H1 (cell line): ENCODE measurements around the gene ATP2C1. TPM values are rescaled to one million over a fixed set of nuclear protein-coding genes. Genes with fewer than 3 reads are reported as not detected.

Source experiments
- CTCF ChIA-PET: fragments of 300-600 bp; sonication (Branson Sonifier 250); formaldehyde crosslinking; loops from one replicate; lab custom pipeline; 2021; ENCODE audit not compliant: partially characterized antibody; lab: Charles Lee
- POLR2A ChIA-PET: fragments of 300-600 bp; sonication (Branson Sonifier 250); formaldehyde crosslinking; loops from one replicate; lab custom pipeline; 2021; ENCODE audit warnings: inconsistent platforms; ENCODE audit not compliant: partially characterized antibody; lab: Charles Lee
- DNase-seq, 2 experiments: peaks; one replicate each; pipeline versions ENCODE4 v3.0.0 to v3.0.0-alpha.2; 2010 to 2022; ENCODE audit warnings: low spot score in 2 of 2, low read depth in 1 of 2, mixed read lengths in 1 of 2
- FAIRE-seq: peaks from 2 replicates; lab custom pipeline; 2011; peaks lifted over from hg19 to GRCh38; lab: Jason Lieb, UNC
- H2AFZ ChIP-seq: 2 replicates; pipeline ENCODE4 v1.8.1; 2012; ENCODE audit warnings: low read length, inconsistent platforms
- H2AK5ac ChIP-seq: 2 replicates; pipeline ENCODE4 v1.6.1; 2013; ENCODE audit warnings: low read depth, low read length
- H2BK120ac ChIP-seq: replicated peaks from 2 replicates; pipeline ENCODE3; 2013; ENCODE audit warnings: low read depth, low read length, inconsistent platforms
- H2BK12ac ChIP-seq: 2 replicates; pipeline ENCODE4 v1.6.1; 2013; ENCODE audit warnings: low read depth, low read length
- H2BK15ac ChIP-seq: 2 replicates; pipeline ENCODE4 v1.6.1; 2013; ENCODE audit warnings: low read length
- H2BK20ac ChIP-seq: 2 replicates; pipeline ENCODE4 v1.6.1; 2013; ENCODE audit warnings: low read length
- H2BK5ac ChIP-seq: 2 replicates; pipeline ENCODE4 v1.6.1; 2013; ENCODE audit warnings: low read depth, low read length
- H3K14ac ChIP-seq: 2 replicates; pipeline ENCODE4 v1.6.1; 2013; ENCODE audit warnings: inconsistent platforms; ENCODE audit not compliant: insufficient read length
- H3K18ac ChIP-seq: 2 replicates; pipeline ENCODE4 v1.6.1; 2013; ENCODE audit warnings: low read length; ENCODE audit errors: extremely low read depth
- H3K23ac ChIP-seq: 2 replicates; pipeline ENCODE4 v1.6.1; 2013; ENCODE audit warnings: inconsistent platforms; ENCODE audit not compliant: insufficient read length
- H3K23me2 ChIP-seq: 2 replicates; pipeline ENCODE4 v1.6.1; 2013; ENCODE audit warnings: low read depth, low read length
- H3K27ac ChIP-seq: 2 replicates; pipeline ENCODE4 v1.6.1; 2011; ENCODE audit warnings: low read depth, low read length, inconsistent platforms
- H3K27me3 ChIP-seq, 4 experiments: replicated peaks in 1 of 4; 1 replicate in 1 of 4; 2 replicates in 3 of 4; pipeline versions ENCODE4 v1.6.1 to v1.8.1; 2011 to 2013; ENCODE audit warnings: low read length in 3 of 4, mild to moderate bottlenecking in 3 of 4, inconsistent platforms in 2 of 4, mixed read lengths in 2 of 4, moderate library complexity in 1 of 4; ENCODE audit not compliant: control insufficient read depth in 3 of 4, insufficient read depth in 3 of 4; ENCODE audit errors: extremely low read depth in 1 of 4
- H3K36me3 ChIP-seq, 4 experiments: 2 replicates each; pipeline versions ENCODE4 v1.6.1 to v1.8.1; 2011 to 2013; ENCODE audit warnings: mild to moderate bottlenecking in 4 of 4, low read length in 3 of 4, moderate library complexity in 2 of 4, control low read depth in 1 of 4, inconsistent platforms in 1 of 4; ENCODE audit not compliant: insufficient read depth in 4 of 4, control insufficient read depth in 2 of 4
- H3K4ac ChIP-seq: replicated peaks from 2 replicates; pipeline ENCODE3; 2013; ENCODE audit warnings: low read length, low read depth, mixed read lengths, inconsistent platforms; ENCODE audit not compliant: insufficient read length
- H3K4me1 ChIP-seq, 4 experiments: replicated peaks in 1 of 4; 1 replicate in 1 of 4; 2 replicates in 3 of 4; pipeline versions ENCODE4 v1.6.1 to v1.8.1; 2011 to 2013; ENCODE audit warnings: low read length in 3 of 4, inconsistent platforms in 2 of 4, mixed read lengths in 1 of 4; ENCODE audit not compliant: insufficient read depth in 4 of 4, control insufficient read depth in 3 of 4
- H3K4me2 ChIP-seq, 2 experiments: 2 replicates each; pipeline versions ENCODE4 v1.6.1 to v1.8.1; 2011 to 2013; ENCODE audit warnings: low read depth in 2 of 2, low read length in 2 of 2, control low read depth in 1 of 2, inconsistent platforms in 1 of 2, mild to moderate bottlenecking in 1 of 2; ENCODE audit not compliant: insufficient read depth in 1 of 2
- H3K4me3 ChIP-seq, 4 experiments: fragments of 200-600, 300-600 bp in 1 of 4; sonication (generic), shearing (Covaris generic), sonication (Bioruptor Twin) in 1 of 4; 2 replicates each; pipeline versions ENCODE4 v1.5.1 to v1.8.1; 2011 to 2016; ENCODE audit warnings: low read length in 4 of 4, low read depth in 3 of 4, control low read depth in 2 of 4, inconsistent platforms in 2 of 4, mild to moderate bottlenecking in 2 of 4, mixed read lengths in 1 of 4, moderate library complexity in 1 of 4; ENCODE audit not compliant: insufficient read depth in 2 of 4; ENCODE audit errors: extremely low read depth in 1 of 4
- H3K56ac ChIP-seq: replicated peaks from 2 replicates; pipeline ENCODE3; 2013; ENCODE audit warnings: low read depth, mild to moderate bottlenecking, mixed read lengths, low read length, inconsistent platforms; ENCODE audit not compliant: insufficient read length
- H3K79me1 ChIP-seq: 2 replicates; pipeline ENCODE4 v1.6.1; 2013; ENCODE audit warnings: low read depth, low read length, control low read depth
- H3K79me2 ChIP-seq, 2 experiments: 2 replicates each; pipeline versions ENCODE4 v1.6.1 to v1.8.1; 2012 to 2013; ENCODE audit warnings: low read length in 2 of 2, mild to moderate bottlenecking in 2 of 2, inconsistent platforms in 1 of 2; ENCODE audit not compliant: insufficient read depth in 2 of 2, control insufficient read depth in 1 of 2
- H3K9ac ChIP-seq, 4 experiments: replicated peaks in 1 of 4; 1 replicate in 1 of 4; 2 replicates in 3 of 4; pipeline versions ENCODE4 v1.6.1 to v1.8.1; 2011 to 2013; ENCODE audit warnings: low read depth in 3 of 4, low read length in 3 of 4, control low read depth in 2 of 4, mild to moderate bottlenecking in 2 of 4, moderate library complexity in 2 of 4, inconsistent platforms in 1 of 4; ENCODE audit errors: extremely low read depth in 1 of 4
- H3K9me3 ChIP-seq, 2 experiments: 2 replicates each; pipeline versions ENCODE4 v1.6.1 to v1.8.1; 2012 to 2013; ENCODE audit warnings: mild to moderate bottlenecking in 2 of 2, moderate library complexity in 2 of 2, control low read depth in 1 of 2, inconsistent platforms in 1 of 2, low read depth in 1 of 2, low read length in 1 of 2, mixed read lengths in 1 of 2; ENCODE audit not compliant: insufficient read depth in 2 of 2
- H4K20me1 ChIP-seq, 2 experiments: replicated peaks in 1 of 2; 2 replicates each; pipeline versions ENCODE3 to v1.8.1; 2011 to 2013; ENCODE audit warnings: inconsistent platforms in 2 of 2, low read length in 2 of 2, mild to moderate bottlenecking in 1 of 2; ENCODE audit not compliant: insufficient read depth in 2 of 2, control insufficient read depth in 1 of 2
- H4K5ac ChIP-seq: 2 replicates; pipeline ENCODE4 v1.6.1; 2013; ENCODE audit warnings: low read length, low read depth, mixed read lengths, inconsistent platforms; ENCODE audit not compliant: insufficient read length
- H4K8ac ChIP-seq: 2 replicates; pipeline ENCODE4 v1.8.0; 2013; ENCODE audit warnings: mild to moderate bottlenecking, moderate library complexity, low read length, inconsistent platforms; ENCODE audit not compliant: insufficient read depth; ENCODE audit errors: extremely low read depth
- H4K91ac ChIP-seq: replicated peaks from 2 replicates; pipeline ENCODE3; 2013; ENCODE audit warnings: low read length, mixed read lengths, inconsistent platforms; ENCODE audit not compliant: insufficient read length
- ASH2L ChIP-seq: fragments of 200-600, 300-600 bp; sonication (generic); IDR thresholded peaks from one replicate; pipeline ENCODE4 v1.7.1; 2017; ENCODE audit warnings: low read length
- CBX5 ChIP-seq: fragments of 300-800, 300-1000 bp; sonication (generic); IDR thresholded peaks from 2 replicates; pipeline ENCODE4 v1.7.1; 2016; ENCODE audit warnings: antibody characterized with exemption, low read length, low read depth
- CHD2 ChIP-seq: IDR thresholded peaks from 2 replicates; pipeline ENCODE4 v1.6.1; 2012; ENCODE audit warnings: low read length, improper control_type of control experiment
- EP300 ChIP-seq, 2 experiments: IDR thresholded peaks; 1 replicate in 1 of 2; 2 replicates in 1 of 2; pipeline ENCODE4 v1.6.1; 2011 to 2012; ENCODE audit warnings: low read depth in 2 of 2, low read length in 2 of 2, mild to moderate bottlenecking in 2 of 2, borderline replicate concordance in 1 of 2, inconsistent platforms in 1 of 2, moderate library complexity in 1 of 2
- POLR2A ChIP-seq, 2 experiments: IDR thresholded peaks; 1 replicate in 1 of 2; 2 replicates in 1 of 2; pipeline ENCODE4 v1.6.1; 2011; ENCODE audit warnings: low read depth in 2 of 2, low read length in 2 of 2, mild to moderate bottlenecking in 2 of 2; ENCODE audit errors: control extremely low read depth in 1 of 2
- RBBP5 ChIP-seq: IDR thresholded peaks from 2 replicates; pipeline ENCODE4 v1.7.1; 2012; ENCODE audit warnings: low read depth, mild to moderate bottlenecking, inconsistent platforms, low read length, moderate library complexity, borderline replicate concordance
- RFX5 ChIP-seq: IDR thresholded peaks from 2 replicates; pipeline ENCODE4 v1.6.1; 2011; ENCODE audit warnings: low read depth, low read length, improper control_type of control experiment, borderline replicate concordance
- RXRA ChIP-seq: IDR thresholded peaks from 2 replicates; pipeline ENCODE4 v1.6.1; 2011; ENCODE audit warnings: low read depth, mild to moderate bottlenecking, low read length, moderate library complexity; ENCODE audit not compliant: insufficient read depth
- SIN3A ChIP-seq, 2 experiments: IDR thresholded peaks in 1 of 2; conservative IDR thresholded peaks in 1 of 2; 2 replicates each; pipeline ENCODE4 v1.6.1; 2011 to 2012; ENCODE audit warnings: low read length in 2 of 2, improper control_type of control experiment in 1 of 2, low read depth in 1 of 2, mild to moderate bottlenecking in 1 of 2
- SP1 ChIP-seq: IDR thresholded peaks from 2 replicates; pipeline ENCODE4 v1.6.1; 2011; ENCODE audit warnings: low read depth, low read length
- TAF7 ChIP-seq: optimal IDR thresholded peaks from 2 replicates; pipeline ENCODE3; 2011; ENCODE audit warnings: low read depth, mild to moderate bottlenecking, inconsistent platforms, low read length, moderate library complexity, borderline replicate concordance
- WGBS, 2 experiments: shearing (Covaris generic) in 1 of 2; methylation state at CpG; one replicate each; pipeline versions ENCODE4 v1.1.6 to v1.1.7; 2013 to 2015; ENCODE audit warnings: low lambda C conversion rate in 2 of 2, mixed read lengths in 2 of 2, inconsistent platforms in 1 of 2, low coverage in 1 of 2, missing lambda C conversion rate in 1 of 2; ENCODE audit not compliant: insufficient replicate concordance in 2 of 2, insufficient coverage in 1 of 2, insufficient read length in 1 of 2; ENCODE audit errors: extremely low coverage in 1 of 2, missing lambda C conversion rate in 1 of 2; 5-methylcytosine and 5-hydroxymethylcytosine counted together
- polyA plus RNA-seq, 7 experiments: library from polyadenylated mRNA; depleted of rRNA in 3 of 7; stranded (reverse) in 5 of 7; unstranded in 2 of 7; fragments of >200 nt in 5 of 7; fragments of 200-250 nt in 2 of 7; gene quantifications; 1 replicate in 5 of 7; 2 replicates in 1 of 7; 4 replicates in 1 of 7; pipeline versions ENCODE4 v1.2.1 to v1.2.3, GENCODE V29; 2011 to 2013; ENCODE audit warnings: missing spikeins in 2 of 7, mixed read lengths in 2 of 7
- total RNA-seq: library from RNA; stranded (reverse); fragmentation: NEBNext Ultra II Directional; extraction: Animal tissue kit (Norgen Biotek cat#: 25700); gene quantifications from 2 replicates; pipeline ENCODE4 v1.2.1, GENCODE V29; 2021

The ATP2C1 gene
- total and polyA plus RNA-seq, 2 of the 8 experiments (the other 6 are each of a cell fraction or from before 2014, with no cell fraction given): 50.7 to 68.5 TPM

DNA sequence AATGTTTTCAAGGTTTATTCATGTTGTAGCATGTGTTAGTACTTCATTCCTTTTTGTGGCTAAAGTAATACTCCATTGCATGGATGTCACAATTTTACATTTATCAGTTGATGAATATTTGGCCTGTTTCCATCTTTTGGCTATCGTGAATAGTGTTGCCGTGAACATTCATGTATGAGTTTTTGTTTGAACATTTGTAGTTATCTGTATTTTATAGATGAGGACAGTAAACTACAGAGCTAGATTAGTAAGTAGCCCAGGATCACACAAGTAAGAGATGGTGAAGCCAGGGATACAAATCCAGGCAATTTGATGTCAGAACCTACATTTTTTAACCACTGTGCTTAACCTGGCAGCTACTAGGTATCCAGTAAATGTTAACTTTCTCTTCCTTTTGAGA, 69.6 kb downstream of the ATP2C1 start:
- Histone ChIP-seq H2AFZ (no peak overlapping the region), H3K36me3 (peaks cover 0 to 26% (median 7%) of the 10 kb centered on the region in 4 experiments; a peak in 5 of 8 replicates), H3K56ac (no peak overlapping the region), H4K91ac (no peak overlapping the region), H4K5ac (no peak overlapping the region), H3K4me3 (no peak overlapping the region), H4K8ac (no peak overlapping the region), H4K20me1 (no peaks in the 10 kb centered on the region), H3K4me2 (no peak overlapping the region), H3K27ac (no peak overlapping the region), H3K23me2 (no peaks in the 10 kb centered on the region), H3K27me3 (peaks cover 0 to 1% (median 0%) of the 10 kb centered on the region in 4 experiments; a peak in 1 of 7 replicates), H2BK5ac (no peak overlapping the region), H2BK15ac (no peak overlapping the region), H3K79me2 (no peaks in the 10 kb centered on the region), H3K79me1 (no peaks in the 10 kb centered on the region), H3K18ac (no peak overlapping the region; the same call in 1 of the 2 replicates), H2BK20ac (no peak overlapping the region)
- 91% methylated on average over 2 of the region's 2 CpGs; no CpG with 5 or more reads in 1 of the 2 experiments for WGBS, 2 experiments
- CTCF ChIA-PET: no interaction called here
- FAIRE-seq: no peak
- POLR2A ChIA-PET: no interaction called here
- no peak for TF ChIP-seq CBX5
- no peak for TF ChIP-seq RXRA
- no peak for TF ChIP-seq TAF7
- TF ChIP-seq CHD2: no peak
- TF ChIP-seq RFX5: no peak
- TF ChIP-seq POLR2A (IDR thresholded peaks at IDR 0.05; ENCODE audit: control extremely low read depth in 1 of 2, low read depth in 2 of 2, low read length in 2 of 2): no peak
- TF ChIP-seq RBBP5: no peak
- no peak for TF ChIP-seq EP300 (IDR thresholded peaks at IDR 0.05; ENCODE audit: borderline replicate concordance in 1 of 2, low read depth in 2 of 2, low read length in 2 of 2)
- no peak for TF ChIP-seq ASH2L
- TF ChIP-seq SP1: no peak
- TF ChIP-seq SIN3A (conservative IDR thresholded peaks at IDR 0.05 in 1 of 2, IDR thresholded peaks at IDR 0.05 in 1 of 2; ENCODE audit: low read depth in 1 of 2, low read length in 2 of 2): no peak
- TF ChIP-seq, all 59 proteins: peak for 0
- Histone ChIP-seq H2BK12ac (no peak overlapping the region), H2AK5ac (no peak overlapping the region), H3K4ac (no peak overlapping the region), H3K9ac (no peak overlapping the region), H3K9me3 (no peaks in the 10 kb centered on the region), H3K14ac (no peak overlapping the region), H2BK120ac (no peak overlapping the region), H3K4me1 (peaks cover 0 to 2% (median 0%) of the 10 kb centered on the region in 4 experiments; a peak in 1 of 7 replicates), H3K23ac (no peak overlapping the region)
- no peak for DNase-seq
